Upper lobe of left lung (tissue), 4 donors: Measurements from ENCODE around the gene IL22RA2.

Experiments used
- CTCF ChIP-seq, 6 experiments: fragments of 450-650 bp in 4 of 6; fragments of 200-600 bp in 2 of 6; sonication (generic) in 2 of 6; IDR thresholded peaks; one replicate each; pipeline ENCODE4 v1.5.1; 2016 to 2019; ENCODE audit warnings: antibody characterized with exemption in 6 of 6
- POLR2A ChIP-seq, 4 donors: fragments of 450-650 bp; IDR thresholded peaks; one replicate each; pipeline ENCODE4 v1.5.1; 2016 to 2017; ENCODE audit warnings: antibody characterized with exemption in 4 of 4, mild to moderate bottlenecking in 2 of 4
- POLR2AphosphoS5 ChIP-seq, 2 donors: sonication (generic); formaldehyde crosslinking; IDR thresholded peaks; one replicate each; pipeline ENCODE4 v1.5.1; 2017; ENCODE audit warnings: antibody characterized with exemption in 2 of 2

- no peak for TF ChIP-seq POLR2A (IDR thresholded peaks at IDR 0.05)
- no peak for TF ChIP-seq CTCF (IDR thresholded peaks at IDR 0.05)
- TF ChIP-seq POLR2AphosphoS5 (IDR thresholded peaks at IDR 0.05): no peak
These were observed 61.4 kb downstream of the IL22RA2 start for GRCh38 chr6:137112067-137112355.
